G401 (cell line): ENCODE results near the gene SECTM1. TPM values are rescaled to one million over a fixed set of nuclear protein-coding genes. Genes with fewer than 3 reads are reported as not detected.
A peak's percentile ranks its signal among the peaks of the same experiment; 100 is the strongest.
"Not testable (repeated sequence)": the region's sequence is repeated elsewhere in the genome, so short reads cannot be mapped to it uniquely, and the experiment has no call there.

Experiments used
- DNase-seq: peaks from one replicate; pipeline ENCODE4 v3.0.0-alpha.2; 2015; ENCODE audit warnings: low spot score
- in situ Hi-C: cut with HindIII; loops from 2 replicates; pipeline ENCODE4 v1.10.0; 2016; ENCODE audit warnings: low sequenced_read_pairs, mixed read lengths
- total RNA-seq: library from RNA; depleted of rRNA; stranded (reverse); fragments of >200 nt; shearing (Covaris generic); gene quantifications from 2 replicates; pipeline ENCODE4 v1.2.3, GENCODE V29; 2014

Gene SECTM1
- total RNA-seq, 1 experiment from 2014 or later = 3.1 TPM

- in situ Hi-C loops = no loop called here
These were observed 37.1 kb upstream of the SECTM1 start for GRCh38 chr17:82370471-82371332.

GRCh38 chr17:82369211-82369610 is 35.6 kb upstream of the SECTM1 start:
- no peak for DNase-seq
- in situ Hi-C loops = no loop called here

More at GRCh38 chr17:82370471-82371332, 37.1 kb upstream of the SECTM1 start:
- DNase-seq = no peak

GRCh38 chr17:82367724-82368524 is 34.4 kb upstream of the SECTM1 start:
- DNase-seq = peak; percentile 65
- in situ Hi-C loops = no loop called here

GRCh38 chr17:82366749-82367148 is 33.2 kb upstream of the SECTM1 start:
- DNase-seq = no peak
- in situ Hi-C loops = no loop called here

GRCh38 chr17:82365606-82366295 is 32.2 kb upstream of the SECTM1 start:
- no peak for DNase-seq
- in situ Hi-C loops = no loop called here

- DNase-seq = no peak
- in situ Hi-C loops = loop anchor here (5.0 kb wide), 1 partner anchor 55 kb away; the partner anchor contains the start of genes HEXD and OGFOD3
These were observed 28.5 kb upstream of the SECTM1 start for GRCh38 chr17:82361885-82362633.

- not testable (repeated sequence) for DNase-seq
- in situ Hi-C loops = loop anchor here (5.0 kb wide), 1 partner anchor 58 kb away; the partner anchor contains the start of genes HEXD and OGFOD3
These were observed 26.0 kb upstream of the SECTM1 start for GRCh38 chr17:82359451-82360074.

GRCh38 chr17:82358465-82359350 is 25.1 kb upstream of the SECTM1 start, which contains the start of gene TEX19:
TEX19 (plus strand) TSS chr17:82359247; CDS start chr17:82362151, 2,904 bp downstream.
- DNase-seq = no peak
- in situ Hi-C loops = no loop called here

GRCh38 chr17:82357394-82357793 is 23.8 kb upstream of the SECTM1 start:
- no peak for DNase-seq
- in situ Hi-C loops = no loop called here

GRCh38 chr17:82356845-82357355 is 23.3 kb upstream of the SECTM1 start:
- in situ Hi-C loops = no loop called here
- DNase-seq = no peak

- no peak for DNase-seq
- in situ Hi-C loops = no loop called here
These were observed 22.3 kb upstream of the SECTM1 start for GRCh38 chr17:82355770-82356427.

- DNase-seq = no peak
- in situ Hi-C loops = no loop called here
These were observed 21.3 kb upstream of the SECTM1 start for GRCh38 chr17:82354804-82355308.

GRCh38 chr17:82353484-82353883 is 19.9 kb upstream of the SECTM1 start:
- DNase-seq = no peak
- in situ Hi-C loops = no loop called here

GRCh38 chr17:82351713-82352488 is 18.3 kb upstream of the SECTM1 start:
- DNase-seq = peak; percentile 92
- in situ Hi-C loops = no loop called here

GRCh38 chr17:82351254-82351712 is 17.7 kb upstream of the SECTM1 start:
- in situ Hi-C loops = no loop called here
- no peak for DNase-seq
